HG03354 (cell line): ENCODE data around the gene ADCK2.
"Not testable (repeated sequence)": the region's sequence is repeated elsewhere in the genome, so short reads cannot be mapped to it uniquely, and the experiment has no call there.

Experiments used
- ATAC-seq: cut with Tn5 transposase; IDR thresholded peaks from one replicate; pipeline ENCODE4 v1.9.1; 2021; ENCODE audit warnings: mild to moderate bottlenecking; ENCODE audit not compliant: unreplicated experiment, poor library complexity, severe bottlenecking

ADCK2 gene

DNA sequence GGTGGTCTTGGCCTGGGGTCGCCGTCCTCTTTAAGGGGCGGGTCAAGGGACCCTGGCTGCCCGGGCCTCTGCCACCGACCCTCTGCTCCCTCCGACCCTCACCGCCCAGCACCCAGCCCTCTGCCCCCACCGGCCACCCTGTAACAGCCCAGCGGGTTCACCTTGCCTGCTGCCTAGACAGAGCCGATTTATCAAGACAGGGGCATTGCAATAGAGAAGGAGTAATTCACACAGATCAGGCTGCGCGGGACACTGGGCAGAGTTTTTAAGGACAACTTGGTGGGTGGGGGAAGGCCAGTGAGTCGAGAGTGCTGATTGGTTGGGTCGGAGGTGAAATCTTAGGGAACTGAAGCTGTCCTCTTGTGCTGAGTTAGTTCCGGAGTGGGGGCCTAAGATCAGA lies 779 bp upstream of the ADCK2 start:
- ATAC-seq, result no peak

DNA sequence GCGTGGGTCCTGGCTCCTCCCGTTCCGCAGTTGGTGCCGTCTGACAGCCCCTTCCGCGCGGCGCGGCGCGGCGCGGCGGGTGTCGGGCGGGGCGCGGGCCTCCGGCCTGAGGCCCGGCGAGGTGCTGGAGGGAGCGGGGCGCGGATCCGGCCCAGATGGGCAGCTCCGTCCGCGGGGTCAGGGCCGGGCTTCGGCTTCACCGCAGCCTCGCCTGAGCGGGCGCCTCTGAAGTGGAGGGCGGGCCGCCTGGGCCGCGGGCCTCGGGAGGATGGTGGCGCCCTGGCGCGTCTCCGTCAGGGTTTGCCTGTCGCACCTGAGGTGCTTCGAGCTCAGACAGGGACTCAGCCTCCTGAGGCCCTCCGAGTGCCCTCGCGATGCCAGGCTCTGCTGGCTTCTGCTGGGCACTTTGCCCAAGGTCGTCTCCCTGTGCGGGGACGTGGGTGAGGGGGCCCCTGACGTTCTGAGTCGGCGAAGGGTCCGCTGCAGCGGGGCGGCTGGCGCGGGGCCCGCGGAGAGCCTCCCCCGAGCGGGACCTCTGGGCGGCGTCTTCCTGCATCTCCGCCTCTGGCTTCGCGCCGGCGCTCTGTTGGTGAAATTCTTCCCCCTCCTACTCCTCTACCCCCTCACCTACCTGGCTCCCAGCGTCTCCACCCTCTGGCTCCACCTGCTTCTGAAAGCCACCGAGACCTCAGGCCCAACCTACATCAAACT lies 473 bp downstream of the ADCK2 start:
- ATAC-seq, result peak; percentile 51

- ATAC-seq, result no peak
Measured at GRCh38 chr7:140673774-140674155, 1.0 kb downstream of the ADCK2 start.

DNA sequence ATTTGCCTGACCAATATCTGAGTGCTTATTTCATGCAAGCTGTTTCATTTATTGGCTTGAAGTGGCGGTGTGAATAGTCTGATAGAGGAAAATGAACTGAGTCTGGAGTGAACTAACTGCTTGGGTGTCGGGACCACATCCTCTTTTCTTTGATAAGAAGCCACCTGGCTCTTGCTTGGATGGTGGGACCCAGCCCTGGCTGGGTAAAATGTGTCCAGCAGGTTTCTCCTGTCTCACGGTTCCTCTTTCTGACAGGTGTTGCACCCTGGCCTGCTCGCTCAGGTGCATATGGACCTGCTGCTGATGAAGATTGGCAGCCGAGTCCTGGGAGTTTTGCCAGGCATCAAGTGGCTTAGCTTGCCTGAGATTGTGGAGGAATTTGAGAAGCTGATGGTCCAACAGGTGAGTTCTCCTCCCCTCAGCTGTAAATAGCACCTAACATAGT lies 1.6 kb downstream of the ADCK2 start:
- ATAC-seq, result peak; percentile 40

DNA sequence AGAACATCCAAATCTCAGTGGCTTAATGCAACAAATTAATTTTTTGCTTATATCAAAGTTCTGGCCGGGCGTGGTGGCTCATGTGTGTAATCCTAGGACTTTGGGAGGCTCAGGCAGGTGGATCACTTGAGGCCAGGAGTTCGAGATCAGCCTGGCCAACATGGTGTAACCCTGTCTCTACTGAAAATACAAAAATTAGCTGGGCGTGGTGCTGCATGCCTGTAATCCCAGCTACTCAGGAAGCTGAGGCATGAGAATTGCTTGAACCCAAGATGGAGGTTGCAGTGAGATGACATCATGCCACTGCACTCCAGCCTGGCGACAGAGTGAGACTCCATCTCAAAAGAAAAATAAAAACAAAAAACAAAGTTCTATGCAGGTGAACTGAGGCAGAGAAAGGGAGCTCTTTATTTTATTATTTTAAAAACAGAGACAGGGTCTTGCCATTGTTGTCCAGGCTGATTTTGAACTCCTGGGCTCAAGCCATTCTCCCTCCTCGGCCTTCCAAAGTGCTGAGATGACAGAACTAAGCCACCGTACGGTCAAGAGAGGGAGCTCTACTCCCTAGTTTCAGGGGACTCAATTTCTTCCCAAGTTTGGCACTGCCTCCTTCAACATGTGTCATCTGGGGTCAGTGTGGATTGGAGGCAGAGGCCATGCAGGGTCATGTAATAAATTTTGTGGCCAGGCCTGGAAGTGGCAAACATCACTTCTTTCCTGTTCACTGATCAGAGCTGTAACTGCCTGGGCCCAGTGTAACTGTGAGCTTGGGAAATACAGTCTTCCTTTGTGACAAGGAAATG lies 2.4 kb downstream of the ADCK2 start:
- no peak for ATAC-seq

DNA sequence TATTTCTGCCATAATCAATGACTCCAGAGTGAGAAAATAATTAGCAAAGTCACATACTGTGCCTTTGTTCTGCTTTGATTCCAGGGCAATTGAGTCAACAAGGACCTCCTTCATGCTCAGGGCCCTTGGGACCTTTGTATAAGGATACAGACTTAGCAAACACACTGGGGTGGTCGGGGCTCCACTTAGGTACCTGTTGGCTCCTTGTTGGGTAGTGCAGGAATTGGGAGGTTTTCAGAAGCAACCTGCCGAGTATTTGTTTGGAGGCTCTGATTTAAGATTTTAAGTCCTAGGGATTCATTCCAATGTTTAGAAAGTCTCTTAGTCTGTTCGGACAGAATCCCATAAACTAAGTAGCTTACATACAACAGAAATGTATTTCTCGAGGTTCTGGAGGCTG lies 3.0 kb downstream of the ADCK2 start:
- no peak for ATAC-seq

- ATAC-seq, result peak; percentile 55
Measured at GRCh38 chr7:140676306-140676705, 3.6 kb downstream of the ADCK2 start.

DNA sequence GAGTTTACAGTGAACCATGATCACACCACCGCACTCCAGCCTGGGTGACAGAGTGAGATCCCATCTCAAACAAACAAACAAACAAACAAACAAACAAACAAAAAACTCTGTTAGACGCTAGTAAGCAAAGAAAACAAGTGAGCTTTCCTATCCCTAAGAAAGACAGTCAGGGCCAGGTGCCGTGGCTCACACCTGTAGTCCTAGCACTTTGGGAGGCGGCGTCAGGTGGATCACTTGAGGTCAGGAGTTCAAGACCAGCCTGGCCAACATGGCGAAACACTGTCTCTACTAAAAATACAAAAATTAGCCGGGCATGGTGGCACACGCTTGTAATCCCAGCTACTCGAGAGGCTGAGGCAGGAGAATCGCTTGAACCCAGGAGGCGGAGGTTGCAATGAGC lies 4.2 kb downstream of the ADCK2 start:
- ATAC-seq, result not testable (repeated sequence)

- ATAC-seq, result no peak
Measured at GRCh38 chr7:140677496-140677895, 4.8 kb downstream of the ADCK2 start.

GRCh38 chr7:140678081-140678815 lies 5.5 kb downstream of the ADCK2 start:
- no peak for ATAC-seq

DNA sequence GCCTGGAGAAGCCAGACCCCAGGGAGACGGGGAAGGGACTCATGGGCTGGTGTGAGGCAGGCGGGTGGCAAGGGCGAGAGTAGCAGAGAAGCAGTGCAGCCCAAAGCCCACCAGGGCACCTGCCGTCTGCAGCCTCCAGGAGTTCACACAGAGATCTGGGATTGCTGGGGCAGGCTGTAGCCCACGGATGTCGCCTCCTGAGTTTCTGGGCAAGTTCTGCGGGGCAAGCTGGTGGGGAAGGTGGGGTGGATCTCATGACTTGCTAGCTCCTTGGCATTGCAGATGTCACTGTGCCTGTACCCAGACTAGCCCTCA lies 6.0 kb downstream of the ADCK2 start:
- ATAC-seq, result no peak

- ATAC-seq, result no peak
Measured at GRCh38 chr7:140679186-140679585, 6.4 kb downstream of the ADCK2 start.

- no peak for ATAC-seq
Measured at GRCh38 chr7:140680886-140681285, 8.1 kb downstream of the ADCK2 start.

DNA sequence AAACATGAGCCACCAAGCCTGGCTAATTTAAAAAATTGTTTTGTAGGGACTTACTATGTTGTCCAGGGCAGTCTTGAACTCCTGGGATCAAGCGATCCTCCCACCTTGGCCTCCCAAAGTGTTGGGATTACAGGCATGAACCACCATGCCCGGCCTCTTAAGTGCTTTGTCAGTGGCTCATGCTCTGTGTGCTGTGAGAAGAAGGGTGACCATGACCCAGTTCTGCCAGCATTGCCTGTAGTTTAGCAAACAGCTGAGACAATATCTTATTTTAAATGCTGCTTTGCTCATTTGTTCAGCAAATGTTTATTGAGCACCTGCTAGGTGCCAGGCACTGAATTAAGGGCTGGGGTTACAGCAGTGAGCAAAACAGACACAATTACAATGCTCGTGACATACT lies 9.0 kb downstream of the ADCK2 start:
- no peak for ATAC-seq

DNA sequence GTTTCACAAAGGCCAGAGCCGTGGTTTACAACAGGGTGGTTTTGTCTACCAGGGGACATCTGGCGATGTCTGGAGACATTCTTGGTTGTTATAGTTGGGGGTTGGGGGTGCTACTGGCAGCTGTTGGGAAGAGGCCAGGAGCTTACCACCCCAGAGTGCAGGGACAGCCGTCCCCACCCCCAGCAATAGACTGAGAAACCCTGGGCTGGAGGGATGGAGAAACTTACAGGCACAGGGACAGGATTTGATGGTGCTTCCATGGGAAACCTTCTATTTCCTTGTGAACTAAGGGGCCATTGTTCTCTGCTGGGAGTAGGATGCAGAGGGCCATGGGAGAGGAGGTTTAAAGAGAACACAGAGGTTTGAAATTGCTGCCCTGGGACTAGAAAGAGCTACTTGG lies 10.9 kb downstream of the ADCK2 start:
- ATAC-seq, result no peak

- no peak for ATAC-seq
Measured at GRCh38 chr7:140684066-140684950, 11.6 kb downstream of the ADCK2 start.

DNA sequence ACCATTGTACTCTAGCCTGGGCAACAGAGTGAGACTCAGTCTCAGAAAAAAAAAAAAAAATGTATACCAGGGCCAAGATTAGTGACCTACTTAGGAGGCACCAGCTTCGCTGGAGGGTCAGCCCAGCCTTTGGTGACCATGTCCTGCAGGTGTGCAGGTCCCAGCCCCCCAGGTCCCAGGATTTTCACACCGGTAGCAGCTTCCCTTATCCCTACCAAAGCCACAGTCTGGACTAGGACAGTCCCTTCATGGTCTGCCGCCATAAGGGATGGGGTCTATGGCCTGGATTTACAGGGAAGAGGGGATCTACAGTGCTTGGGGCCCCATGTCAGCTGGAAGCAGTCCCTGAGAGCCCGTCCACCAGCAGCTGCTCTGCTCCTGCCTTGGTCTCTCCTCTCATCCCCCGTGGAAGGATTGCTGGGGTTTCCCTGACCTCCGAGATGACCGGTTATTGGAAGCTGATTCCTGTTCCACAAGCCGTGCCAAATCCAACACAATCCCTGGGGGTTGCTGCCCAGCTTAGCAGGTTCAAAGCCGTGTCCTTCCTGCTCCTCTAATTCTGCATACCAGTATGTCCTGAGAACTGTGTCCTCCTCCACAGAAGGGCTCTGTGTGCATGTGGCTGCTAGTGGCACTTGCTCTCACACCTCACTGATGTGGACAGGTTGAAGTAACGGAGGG lies 12.8 kb downstream of the ADCK2 start:
- ATAC-seq, result no peak

GRCh38 chr7:140686921-140687320 lies 14.2 kb downstream of the ADCK2 start:
- no peak for ATAC-seq

DNA sequence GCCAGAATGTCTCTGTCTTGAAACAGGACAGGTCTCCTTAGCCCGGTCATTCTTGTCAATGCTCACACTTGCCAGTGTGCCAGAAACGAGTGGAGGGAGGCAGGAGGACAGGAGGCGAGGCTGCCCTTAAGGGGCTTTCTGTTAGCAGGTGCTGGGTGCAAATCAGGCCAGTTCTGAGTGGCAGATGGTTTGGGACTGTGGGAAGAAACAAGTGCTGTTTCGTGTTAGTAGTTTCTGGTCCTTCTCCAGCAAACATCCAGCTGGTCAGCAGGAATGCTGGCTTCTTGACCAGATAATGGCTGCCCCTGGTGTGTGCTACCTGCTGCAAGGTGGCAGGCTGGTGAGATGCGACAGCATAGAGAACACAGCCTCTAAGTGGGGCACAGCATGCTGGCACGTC lies 15.6 kb downstream of the ADCK2 start:
- ATAC-seq, result no peak
